Activated CD4-positive, CD25-positive, alpha-beta regulatory T cell treated with anti-CD3 and anti-CD28 coated beads, Interleukin-2, amount 50 U/mL, for 16 hours (primary cell): ENCODE data around the gene NCDN.
A peak's percentile ranks its signal among the peaks of the same experiment; 100 is the strongest.

Source experiments
- DNase-seq: peaks from one replicate; pipeline ENCODE4 v3.0.0-alpha.2; 2020; ENCODE audit warnings: low read depth, low spot score

Gene NCDN

GRCh38 chr1:35557611-35558373, at the start of gene NCDN:
Gene NCDN (plus strand): TSS chr1:35557799. CDS start chr1:35558191, 392 bp downstream.
- DNase-seq, result peak; percentile 94

GRCh38 chr1:35507947-35508346, 49.7 kb upstream of the NCDN start:
- no peak for DNase-seq

GRCh38 chr1:35509558-35509957, 48.0 kb upstream of the NCDN start:
- no peak for DNase-seq

GRCh38 chr1:35511305-35511704, 46.3 kb upstream of the NCDN start:
- no peak for DNase-seq

GRCh38 chr1:35518183-35518582, 39.4 kb upstream of the NCDN start:
- no peak for DNase-seq

- no peak for DNase-seq
Measured at GRCh38 chr1:35519432-35519831, 38.2 kb upstream of the NCDN start.

GRCh38 chr1:35524106-35524505, 33.5 kb upstream of the NCDN start:
- DNase-seq, result no peak

GRCh38 chr1:35530168-35530567, 27.4 kb upstream of the NCDN start:
- DNase-seq, result no peak

- no peak for DNase-seq
Measured at GRCh38 chr1:35530946-35531345, 26.7 kb upstream of the NCDN start.

GRCh38 chr1:35531368-35531767, 26.2 kb upstream of the NCDN start:
- DNase-seq, result no peak

GRCh38 chr1:35532497-35533223, 24.9 kb upstream of the NCDN start:
- no peak for DNase-seq

- DNase-seq, result no peak
Measured at GRCh38 chr1:35533586-35533985, 24.0 kb upstream of the NCDN start.

GRCh38 chr1:35535243-35535642, 22.4 kb upstream of the NCDN start:
- DNase-seq, result no peak

- DNase-seq, result no peak
Measured at GRCh38 chr1:35536556-35537162, 20.9 kb upstream of the NCDN start.

- DNase-seq, result no peak
Measured at GRCh38 chr1:35537806-35538205, 19.8 kb upstream of the NCDN start.

GRCh38 chr1:35539073-35539823, 18.4 kb upstream of the NCDN start:
- DNase-seq, result no peak

GRCh38 chr1:35539824-35540261, 17.8 kb upstream of the NCDN start:
- DNase-seq, result no peak

GRCh38 chr1:35544976-35545375, 12.6 kb upstream of the NCDN start:
- no peak for DNase-seq

- DNase-seq, result no peak
Measured at GRCh38 chr1:35546614-35547013, 11.0 kb upstream of the NCDN start.

GRCh38 chr1:35553851-35554250, 3.7 kb upstream of the NCDN start:
- DNase-seq, result no peak

GRCh38 chr1:35554266-35555211, 3.1 kb upstream of the NCDN start:
- DNase-seq, result no peak
